Esophagus squamous epithelium (tissue), 5 donors: ENCODE results near the gene PLEKHA6. TPM values are rescaled to one million over a fixed set of nuclear protein-coding genes. Genes with fewer than 3 reads are reported as not detected.

Experiments
- DNase-seq: peaks from one replicate; lab custom pipeline; 2025; lab: John Stamatoyannopoulos, UW
- H3K27ac ChIP-seq, 4 donors: fragments of 200-600 bp; sonication (generic); one replicate each; pipeline ENCODE4 v1.5.1; 2016 to 2019; ENCODE audit warnings: mild to moderate bottlenecking in 1 of 4
- H3K27me3 ChIP-seq, 4 donors: fragments of 200-600 bp; sonication (generic); 1 replicate in 3 of 4; 2 replicates in 1 of 4; pipeline versions ENCODE4 v1.5.1 to v1.6.0; 2017 to 2021; ENCODE audit warnings: antibody characterized with exemption in 1 of 4
- H3K36me3 ChIP-seq, 3 donors: fragments of 200-600 bp; sonication (generic); one replicate each; pipeline ENCODE4 v1.5.1; 2016 to 2019
- H3K4me1 ChIP-seq, 3 donors: fragments of 200-600 bp; sonication (generic); one replicate each; pipeline ENCODE4 v1.5.1; 2017 to 2019
- H3K4me3 ChIP-seq, 4 donors: fragments of 200-600 bp; sonication (generic); 1 replicate in 3 of 4; 2 replicates in 1 of 4; pipeline ENCODE4 v1.5.1; 2016 to 2019; ENCODE audit warnings: mild to moderate bottlenecking in 2 of 4, moderate library complexity in 1 of 4
- H3K9me3 ChIP-seq, 3 donors: fragments of 200-600 bp; sonication (generic); one replicate each; pipeline ENCODE4 v1.5.1; 2016 to 2019
- POLR2A ChIP-seq, 4 donors: fragments of 450-650 bp; IDR thresholded peaks; one replicate each; pipeline ENCODE4 v1.6.1; 2017; ENCODE audit warnings: antibody characterized with exemption in 4 of 4, mild to moderate bottlenecking in 4 of 4, moderate library complexity in 3 of 4
- WGBS, 2 donors: methylation state at CpG; one replicate each; pipeline ENCODE4 v1.1.5; 2018; 5-methylcytosine and 5-hydroxymethylcytosine counted together
- intact Hi-C: fragments of 100-400 bp; cut with DNase I; formaldehyde crosslinking; loops from one replicate; pipeline ENCODE4 v1.15.0; 2022
- total RNA-seq, 4 donors: library from RNA; depleted of rRNA; stranded (reverse); fragments of >200 nt; gene quantifications; one replicate each; pipeline ENCODE4 v1.1.0, GENCODE V29; 2016
- TF ChIP-seq, protein P1 (sequence below), 6 experiments: fragments of 450-650 bp in 4 of 6; fragments of 200-600 bp in 2 of 6; sonication (generic) in 2 of 6; IDR thresholded peaks; one replicate each; pipeline ENCODE4 v1.5.1; 2016 to 2019; ENCODE audit warnings: antibody characterized with exemption in 6 of 6, mild to moderate bottlenecking in 4 of 6, moderate library complexity in 4 of 6
- donor health status: DM: yes; HTN: yes; CAD: no.

Gene PLEKHA6
- total RNA-seq, 4 donors from 2014 or later, result 7.4 to 40.6 (median 18.3) TPM

DNA sequence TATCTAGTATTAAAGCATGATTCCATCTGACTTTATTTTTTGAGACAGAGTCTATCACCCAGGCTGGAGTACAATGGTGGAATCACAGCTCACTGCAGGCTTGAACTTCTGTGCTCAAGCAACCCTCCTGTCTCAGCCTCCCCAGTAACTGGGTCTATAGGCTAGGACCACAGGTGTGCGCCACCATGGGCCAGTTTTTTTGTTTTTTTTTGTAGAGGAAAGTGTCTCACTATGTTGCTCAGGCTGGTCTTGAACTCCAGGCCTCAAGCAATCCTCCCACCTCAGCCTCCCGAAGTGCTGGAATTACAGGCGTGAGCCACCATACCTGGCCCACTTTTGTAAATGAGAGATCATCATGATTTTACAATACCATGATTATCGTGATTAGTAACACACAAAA lies 42.7 kb upstream of the PLEKHA6 start:
- peaks cover 0 to 89% (median 21%) of the 10 kb centered on the region in 3 donors for H3K36me3 ChIP-seq
- H3K27ac ChIP-seq, result no peak overlapping the region
- no peaks in the 10 kb centered on the region for H3K27me3 ChIP-seq
- H3K9me3 ChIP-seq, result no peaks in the 10 kb centered on the region
- no peak overlapping the region for H3K4me3 ChIP-seq
- WGBS, 2 donors, result 100% methylated on average over 1 to 4 of the region's 4 CpGs
- intact Hi-C loops, result no loop called here
- no peak for DNase-seq
- peaks cover 10 to 42% (median 18%) of the 10 kb centered on the region in 3 donors for H3K4me1 ChIP-seq
- TF ChIP-seq, protein P1, sequence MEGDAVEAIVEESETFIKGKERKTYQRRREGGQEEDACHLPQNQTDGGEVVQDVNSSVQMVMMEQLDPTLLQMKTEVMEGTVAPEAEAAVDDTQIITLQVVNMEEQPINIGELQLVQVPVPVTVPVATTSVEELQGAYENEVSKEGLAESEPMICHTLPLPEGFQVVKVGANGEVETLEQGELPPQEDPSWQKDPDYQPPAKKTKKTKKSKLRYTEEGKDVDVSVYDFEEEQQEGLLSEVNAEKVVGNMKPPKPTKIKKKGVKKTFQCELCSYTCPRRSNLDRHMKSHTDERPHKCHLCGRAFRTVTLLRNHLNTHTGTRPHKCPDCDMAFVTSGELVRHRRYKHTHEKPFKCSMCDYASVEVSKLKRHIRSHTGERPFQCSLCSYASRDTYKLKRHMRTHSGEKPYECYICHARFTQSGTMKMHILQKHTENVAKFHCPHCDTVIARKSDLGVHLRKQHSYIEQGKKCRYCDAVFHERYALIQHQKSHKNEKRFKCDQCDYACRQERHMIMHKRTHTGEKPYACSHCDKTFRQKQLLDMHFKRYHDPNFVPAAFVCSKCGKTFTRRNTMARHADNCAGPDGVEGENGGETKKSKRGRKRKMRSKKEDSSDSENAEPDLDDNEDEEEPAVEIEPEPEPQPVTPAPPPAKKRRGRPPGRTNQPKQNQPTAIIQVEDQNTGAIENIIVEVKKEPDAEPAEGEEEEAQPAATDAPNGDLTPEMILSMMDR (IDR thresholded peaks at IDR 0.05), result no peak
- no peak for TF ChIP-seq POLR2A (IDR thresholded peaks at IDR 0.05)

DNA sequence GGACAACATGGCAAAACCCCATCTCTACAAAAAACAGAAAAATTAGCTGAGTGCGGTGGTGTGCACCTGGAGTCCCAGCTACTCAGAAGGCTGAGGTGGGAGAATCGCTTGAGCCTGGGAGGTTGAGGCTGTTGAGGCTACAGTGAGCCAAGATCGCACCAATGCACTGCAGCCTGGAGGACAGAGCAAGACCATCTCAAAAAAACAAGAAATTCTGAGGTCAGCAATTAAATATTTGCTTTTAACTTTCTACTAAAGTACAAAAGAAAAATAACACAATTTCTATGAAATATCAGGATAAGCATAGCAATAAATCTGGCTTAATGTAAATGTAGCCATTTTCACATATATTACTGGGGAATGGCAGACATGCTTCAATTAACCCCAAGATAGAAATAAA lies 42.0 kb upstream of the PLEKHA6 start:
- no peak for TF ChIP-seq POLR2A (IDR thresholded peaks at IDR 0.05)
- TF ChIP-seq, protein P1 (IDR thresholded peaks at IDR 0.05), result no peak
- no peak overlapping the region for H3K4me3 ChIP-seq
- peaks cover 4 to 35% (median 18%) of the 10 kb centered on the region in 3 donors for H3K4me1 ChIP-seq
- no peaks in the 10 kb centered on the region for H3K9me3 ChIP-seq
- DNase-seq, result no peak
- 93 to 97% methylated on average over 3 of the region's 3 CpGs for WGBS, 2 donors
- intact Hi-C loops, result no loop called here
- H3K27me3 ChIP-seq, result no peaks in the 10 kb centered on the region
- H3K36me3 ChIP-seq, result peaks cover 0 to 96% (median 21%) of the 10 kb centered on the region in 3 donors
- H3K27ac ChIP-seq, result no peak overlapping the region

DNA sequence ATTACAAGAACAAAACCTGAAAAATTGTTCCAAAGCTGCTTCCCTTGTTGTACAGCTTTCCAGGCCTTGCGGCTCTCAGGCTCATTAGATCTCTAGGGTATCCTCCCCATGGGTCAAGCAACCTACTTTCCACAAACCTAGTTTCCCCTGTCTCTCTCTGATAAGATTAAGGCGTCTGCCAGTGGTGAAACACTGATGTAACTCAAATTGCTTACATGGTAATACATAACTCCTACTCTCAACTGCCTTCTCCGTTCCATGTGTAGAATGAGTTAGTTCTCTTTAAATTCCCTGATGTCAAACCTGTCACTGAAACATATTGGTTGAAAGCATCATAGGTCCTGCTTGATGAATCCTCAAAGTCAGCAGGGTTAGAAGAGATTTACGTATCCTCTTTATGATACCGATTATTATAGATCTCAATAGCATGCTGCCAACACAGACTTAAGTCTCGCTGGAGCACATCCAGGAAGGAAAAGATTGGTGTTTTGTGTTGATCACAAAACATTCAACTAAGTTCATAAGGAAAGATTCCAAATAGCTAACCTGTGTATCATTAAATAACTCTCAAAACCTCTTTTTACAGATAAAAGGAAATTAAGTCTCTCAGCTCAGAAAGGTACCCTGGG lies 41.3 kb upstream of the PLEKHA6 start:
- H3K36me3 ChIP-seq, result peaks cover 0 to 90% (median 21%) of the 10 kb centered on the region in 3 donors
- WGBS, 2 donors, result 62 to 64% methylated on average over 6 of the region's 6 CpGs
- no peak for DNase-seq
- no peak overlapping the region for H3K4me3 ChIP-seq
- intact Hi-C loops, result no loop called here
- no peaks in the 10 kb centered on the region for H3K27me3 ChIP-seq
- no peak overlapping the region for H3K27ac ChIP-seq
- TF ChIP-seq, protein P1 (IDR thresholded peaks at IDR 0.05), result no peak
- no peak for TF ChIP-seq POLR2A (IDR thresholded peaks at IDR 0.05)
- peaks cover 0 to 28% (median 11%) of the 10 kb centered on the region in 3 donors for H3K4me1 ChIP-seq
- no peaks in the 10 kb centered on the region for H3K9me3 ChIP-seq

DNA sequence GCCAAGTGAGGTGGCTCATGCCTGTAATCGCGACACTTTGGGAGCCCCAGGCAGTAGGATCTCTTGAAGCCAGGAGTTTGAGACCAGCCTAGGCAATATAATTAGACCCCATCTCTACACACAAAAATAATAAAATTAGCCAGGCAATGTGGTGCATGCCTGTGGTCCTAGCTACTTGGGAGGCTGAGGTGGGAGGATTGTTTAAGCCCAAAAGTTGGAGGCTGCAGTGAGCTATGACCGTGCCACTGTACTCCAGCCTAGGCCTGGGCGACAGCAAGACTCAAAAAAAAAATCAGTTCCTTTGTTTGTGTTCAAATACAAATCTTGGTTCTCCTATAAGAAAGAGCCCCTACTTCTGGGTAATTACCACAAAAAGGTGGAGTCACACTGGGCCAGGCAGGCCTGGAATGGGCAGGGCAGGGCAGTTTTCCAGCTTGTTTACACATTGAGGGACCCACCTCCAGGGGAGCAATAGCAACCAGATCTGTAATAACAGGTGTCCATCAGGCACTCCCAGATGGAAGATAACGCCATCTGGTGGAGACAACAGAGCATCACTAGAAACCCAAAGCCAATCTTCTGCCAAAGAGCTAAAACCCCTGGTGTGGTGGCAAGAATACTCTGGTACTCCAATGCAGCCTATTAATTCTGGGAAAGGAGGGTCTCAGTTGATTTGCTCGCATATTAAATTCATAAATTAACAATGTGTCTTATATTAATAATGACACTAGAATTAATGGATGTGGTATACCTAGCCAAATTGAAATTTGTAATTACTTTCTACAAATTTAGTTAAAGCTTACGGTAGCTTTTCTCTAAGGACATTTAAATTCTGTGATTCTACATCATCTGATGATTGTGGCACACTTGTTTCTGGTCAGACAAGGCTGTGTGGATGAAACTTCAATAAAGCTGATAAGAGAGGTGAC lies 38.7 kb upstream of the PLEKHA6 start:
- Histone ChIP-seq H3K27me3 (no peaks in the 10 kb centered on the region), H3K36me3 (peaks cover 0 to 65% (median 7%) of the 10 kb centered on the region in 3 donors), H3K4me1 (peaks cover 0 to 4% (median 3%) of the 10 kb centered on the region in 3 donors), H3K9me3 (no peaks in the 10 kb centered on the region), H3K4me3 (no peak overlapping the region), H3K27ac (peak overlapping the region in 2 of 4 donors; percentile 28 to 49)
- TF ChIP-seq POLR2A (IDR thresholded peaks at IDR 0.05), result no peak
- TF ChIP-seq, protein P1 (IDR thresholded peaks at IDR 0.05), result peak; percentile 72 to 88 (median 78)
- 59 to 64% methylated on average over 7 of the region's 7 CpGs for WGBS, 2 donors
- intact Hi-C loops, result no loop called here
- DNase-seq, result no peak
